HuH-7 (cell line): Measurements from ENCODE around the gene NOTCH2.

Experiments used
- DNase-seq: peaks from one replicate; pipeline ENCODE4 v3.0.0; 2011; ENCODE audit warnings: low spot score

Gene NOTCH2

GRCh38 chr1:119874186-119874585, 195.3 kb downstream of the NOTCH2 start:
- no peak for DNase-seq

- DNase-seq: no peak
Measured at GRCh38 chr1:119873135-119874015, 196.1 kb downstream of the NOTCH2 start.

- DNase-seq: no peak
Measured at GRCh38 chr1:119871881-119872280, 197.6 kb downstream of the NOTCH2 start.

- peak; percentile 71 for DNase-seq
Measured at GRCh38 chr1:119870917-119871596, 198.4 kb downstream of the NOTCH2 start.

- no peak for DNase-seq
Measured at GRCh38 chr1:119869995-119870394, 199.5 kb downstream of the NOTCH2 start.

- no peak for DNase-seq
Measured at GRCh38 chr1:119868176-119868575, 201.3 kb downstream of the NOTCH2 start.

- DNase-seq: no peak
Measured at GRCh38 chr1:119866451-119866850, 203.0 kb downstream of the NOTCH2 start.

GRCh38 chr1:119865627-119866026, 203.8 kb downstream of the NOTCH2 start:
- no peak for DNase-seq

GRCh38 chr1:119862276-119862675, 207.2 kb downstream of the NOTCH2 start:
- no peak for DNase-seq
